Neural cell (in vitro differentiated cells): ENCODE results near the gene DNASE1L2.

Experiments used
- CTCF ChIP-seq: fragments of 450-650 bp; IDR thresholded peaks from 2 replicates; pipeline ENCODE4 v1.5.1; 2014; ENCODE audit warnings: antibody characterized with exemption, mild to moderate bottlenecking, moderate library complexity; ENCODE audit not compliant: poor library complexity, severe bottlenecking
- EP300 ChIP-seq: fragments of 450-650 bp; conservative IDR thresholded peaks from 2 replicates; pipeline ENCODE4 v1.6.1; 2014; ENCODE audit warnings: antibody characterized with exemption, mild to moderate bottlenecking, moderate library complexity; ENCODE audit not compliant: poor library complexity, severe bottlenecking
- EZH2 ChIP-seq: fragments of 200-600, 300-800 bp; shearing (Covaris generic), sonication (generic); IDR thresholded peaks from 2 replicates; pipeline ENCODE4 v1.6.1; 2014; ENCODE audit warnings: antibody characterized with exemption, low read length, borderline replicate concordance, mild to moderate bottlenecking; ENCODE audit not compliant: insufficient read depth, poor library complexity, severe bottlenecking
- POLR2AphosphoS5 ChIP-seq: IDR thresholded peaks from 2 replicates; pipeline ENCODE4 v1.6.1; 2012
- SMC3 ChIP-seq: fragments of 450-650 bp; conservative IDR thresholded peaks from 2 replicates; pipeline ENCODE4 v1.6.1; 2014; ENCODE audit warnings: antibody characterized with exemption, mild to moderate bottlenecking, moderate library complexity; ENCODE audit not compliant: poor library complexity

DNA sequence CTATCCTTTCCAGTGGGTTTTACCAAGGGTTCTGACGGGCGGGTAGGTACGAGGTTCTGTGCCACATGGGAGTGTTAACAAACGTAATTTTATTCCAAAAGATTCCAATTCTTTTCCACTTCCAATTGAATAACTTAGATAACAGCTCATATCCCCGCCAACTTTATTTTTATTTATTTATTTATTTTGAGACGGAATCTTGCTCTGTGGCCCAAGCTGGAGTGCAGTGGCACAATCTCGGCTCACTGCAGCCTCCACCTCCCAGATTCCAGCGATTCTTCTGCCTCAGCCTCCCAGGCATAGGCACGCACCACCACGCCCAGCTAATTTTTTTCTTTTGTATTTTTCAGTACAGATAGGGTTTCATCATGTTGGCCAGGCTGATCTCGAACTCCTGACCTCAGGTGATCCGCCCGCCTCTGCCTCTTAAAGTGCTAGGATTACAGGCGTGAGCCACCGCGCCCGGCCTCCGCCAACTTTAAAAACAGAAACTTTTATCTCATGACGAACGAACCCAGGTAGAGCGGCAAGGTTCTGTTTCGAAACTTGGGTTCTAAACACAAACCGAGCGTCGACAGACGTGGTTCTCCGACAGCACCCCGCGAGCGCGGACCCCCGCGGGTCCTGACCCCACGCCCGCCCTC, 14.5 kb downstream of the DNASE1L2 start:
- TF ChIP-seq POLR2AphosphoS5 (no peak), CTCF (no peak), SMC3 (no peak), EP300 (no peak), EZH2 (no peak)
